HG03060 (cell line): Measurements from ENCODE around the gene CLEC17A.
A peak's percentile ranks its signal among the peaks of the same experiment; 100 is the strongest.
"Not testable (repeated sequence)": the region's sequence is repeated elsewhere in the genome, so short reads cannot be mapped to it uniquely, and the experiment has no call there.

Experiments
- ATAC-seq: cut with Tn5 transposase; IDR thresholded peaks from one replicate; pipeline ENCODE4 v1.9.1; 2021; ENCODE audit warnings: low read depth, moderate number of reproducible peaks; ENCODE audit not compliant: unreplicated experiment

CLEC17A gene

DNA sequence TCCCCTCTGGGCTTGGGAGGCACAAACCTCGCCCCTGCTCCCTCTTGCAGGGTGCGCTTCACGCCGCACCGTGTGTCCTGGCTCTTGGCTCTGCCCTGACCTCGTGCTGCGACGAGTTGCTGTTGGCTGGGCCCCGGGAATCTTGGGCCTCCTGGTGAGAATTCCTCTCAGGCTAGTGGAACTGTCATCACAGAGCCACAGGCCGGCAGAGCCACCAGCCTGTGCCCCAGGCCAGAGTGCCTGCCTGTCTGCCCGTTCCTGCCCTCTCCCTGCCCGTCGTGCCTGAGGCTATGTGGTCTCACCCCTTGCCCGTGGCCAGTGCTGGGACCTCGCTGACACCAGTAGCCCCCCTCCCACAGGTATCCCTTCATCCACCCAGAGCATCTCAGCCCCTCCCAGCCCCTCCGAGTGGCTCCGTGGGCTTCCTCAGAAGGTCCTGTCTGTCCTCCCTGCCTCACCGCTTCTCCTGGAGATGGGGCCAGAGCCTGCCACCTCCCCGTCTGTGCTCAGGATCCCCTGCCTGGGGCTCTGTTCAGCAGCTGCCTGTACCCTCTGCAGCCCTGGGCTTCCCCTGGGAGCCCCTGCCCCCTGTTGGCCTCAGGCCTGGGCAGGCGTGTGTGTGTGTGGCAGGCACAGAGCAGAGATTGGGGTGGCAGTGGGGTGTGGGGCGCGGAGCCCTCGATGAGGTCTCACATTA lies 24.4 kb upstream of the CLEC17A start:
- no peak for ATAC-seq

DNA sequence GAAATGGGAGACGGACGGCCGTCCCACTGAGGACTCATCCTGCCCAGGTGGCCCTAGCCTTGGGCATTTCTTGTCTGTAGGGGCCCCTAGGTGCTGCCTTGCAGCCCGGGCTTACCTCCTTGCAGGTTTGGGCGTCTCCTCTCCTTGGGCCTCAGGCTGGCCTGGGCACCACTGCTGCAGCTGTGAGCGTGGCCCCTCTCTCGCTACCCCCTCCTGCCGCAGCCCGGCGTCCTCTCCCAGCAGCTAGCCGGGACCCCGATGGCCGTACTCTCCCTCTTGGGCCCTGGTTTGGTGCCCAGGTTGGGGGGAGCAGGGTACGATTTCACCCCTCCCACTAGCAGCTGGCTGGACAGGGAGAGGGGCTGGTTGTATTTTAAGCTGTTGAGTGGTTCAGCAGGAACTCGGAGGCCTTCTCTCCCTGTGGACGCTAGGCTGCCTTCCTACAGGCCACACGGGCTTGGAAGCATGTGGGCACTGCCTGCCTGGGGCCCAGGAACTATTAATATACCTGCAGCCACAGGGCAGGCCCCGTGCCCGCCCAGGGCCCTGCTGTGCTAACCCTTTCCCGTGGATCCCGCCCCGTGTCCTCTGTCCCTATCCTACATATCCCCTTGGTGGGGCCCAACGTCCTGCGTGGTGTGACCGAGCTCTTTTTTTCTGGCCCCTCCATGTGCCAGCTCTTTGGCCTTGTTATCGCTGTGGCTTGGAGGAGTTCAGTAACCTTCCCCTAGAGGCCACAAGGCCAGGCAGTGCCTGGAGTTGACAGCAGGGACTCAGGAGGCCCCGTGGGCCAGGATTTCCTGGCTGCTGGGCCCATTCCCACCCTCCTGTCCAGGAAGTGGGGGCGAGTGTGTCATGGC lies 22.7 kb upstream of the CLEC17A start:
- ATAC-seq = no peak

DNA sequence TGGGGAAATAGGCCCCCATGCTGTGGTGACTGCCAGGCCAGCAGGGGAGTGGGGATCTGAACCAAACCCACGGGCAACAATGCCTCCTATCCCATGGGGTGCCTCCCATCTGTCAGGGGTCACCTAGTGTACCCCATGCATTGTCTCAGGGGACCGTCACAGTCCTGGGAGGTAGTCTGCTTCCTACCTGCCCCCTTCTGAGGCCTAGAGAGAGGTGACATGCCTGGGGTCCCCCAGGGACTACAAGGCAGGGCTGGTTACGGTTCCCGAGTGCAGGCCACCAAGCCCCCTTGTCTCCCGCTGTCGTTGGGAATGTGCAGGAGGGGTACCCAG lies 22.1 kb upstream of the CLEC17A start:
- no peak for ATAC-seq

DNA sequence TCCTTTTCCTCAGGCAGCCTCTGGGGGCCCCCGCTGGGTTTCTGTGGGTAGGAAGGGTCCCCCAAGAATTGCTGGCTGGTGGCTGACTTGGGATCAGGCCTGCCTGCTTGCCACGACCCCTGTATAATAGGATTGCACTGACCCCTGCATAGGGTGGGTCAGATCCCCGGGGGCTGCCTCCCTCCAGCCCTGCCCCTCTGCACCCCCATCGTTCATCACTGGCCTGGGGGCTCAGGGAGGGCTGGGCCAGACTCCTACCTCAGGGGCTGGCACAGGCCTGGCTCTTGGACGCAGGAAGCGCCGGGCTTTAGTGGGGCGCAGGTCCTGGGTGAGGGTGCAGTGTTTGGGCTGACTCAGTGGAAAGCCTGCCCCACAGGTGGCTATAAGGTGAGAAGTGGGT lies 21.6 kb upstream of the CLEC17A start:
- no peak for ATAC-seq

DNA sequence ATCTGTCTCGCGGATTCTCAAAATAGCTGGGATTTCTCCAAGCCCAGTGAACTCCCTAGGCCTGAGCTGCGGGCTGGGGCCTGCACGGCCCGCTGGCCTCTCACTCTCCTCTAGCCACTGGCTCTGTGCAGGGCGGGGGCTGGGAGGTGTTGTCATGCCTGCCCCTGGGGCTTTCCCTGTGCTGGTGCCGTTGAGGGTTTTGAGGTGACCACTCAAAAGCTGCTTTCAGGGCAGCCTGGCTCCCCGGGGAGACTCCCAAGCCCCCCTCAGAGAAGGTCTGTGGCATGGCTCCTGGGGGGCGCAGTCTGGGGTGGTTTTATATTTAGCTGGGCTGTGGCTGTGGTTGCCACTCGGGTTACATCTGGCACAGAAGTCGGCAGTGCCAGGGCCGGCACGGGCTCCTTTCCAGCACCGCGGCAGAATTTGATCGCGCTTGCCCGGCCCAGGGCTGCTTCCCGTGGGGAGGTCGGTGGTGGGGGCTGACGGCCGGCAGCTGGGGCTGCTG lies 21.0 kb upstream of the CLEC17A start:
- no peak for ATAC-seq

DNA sequence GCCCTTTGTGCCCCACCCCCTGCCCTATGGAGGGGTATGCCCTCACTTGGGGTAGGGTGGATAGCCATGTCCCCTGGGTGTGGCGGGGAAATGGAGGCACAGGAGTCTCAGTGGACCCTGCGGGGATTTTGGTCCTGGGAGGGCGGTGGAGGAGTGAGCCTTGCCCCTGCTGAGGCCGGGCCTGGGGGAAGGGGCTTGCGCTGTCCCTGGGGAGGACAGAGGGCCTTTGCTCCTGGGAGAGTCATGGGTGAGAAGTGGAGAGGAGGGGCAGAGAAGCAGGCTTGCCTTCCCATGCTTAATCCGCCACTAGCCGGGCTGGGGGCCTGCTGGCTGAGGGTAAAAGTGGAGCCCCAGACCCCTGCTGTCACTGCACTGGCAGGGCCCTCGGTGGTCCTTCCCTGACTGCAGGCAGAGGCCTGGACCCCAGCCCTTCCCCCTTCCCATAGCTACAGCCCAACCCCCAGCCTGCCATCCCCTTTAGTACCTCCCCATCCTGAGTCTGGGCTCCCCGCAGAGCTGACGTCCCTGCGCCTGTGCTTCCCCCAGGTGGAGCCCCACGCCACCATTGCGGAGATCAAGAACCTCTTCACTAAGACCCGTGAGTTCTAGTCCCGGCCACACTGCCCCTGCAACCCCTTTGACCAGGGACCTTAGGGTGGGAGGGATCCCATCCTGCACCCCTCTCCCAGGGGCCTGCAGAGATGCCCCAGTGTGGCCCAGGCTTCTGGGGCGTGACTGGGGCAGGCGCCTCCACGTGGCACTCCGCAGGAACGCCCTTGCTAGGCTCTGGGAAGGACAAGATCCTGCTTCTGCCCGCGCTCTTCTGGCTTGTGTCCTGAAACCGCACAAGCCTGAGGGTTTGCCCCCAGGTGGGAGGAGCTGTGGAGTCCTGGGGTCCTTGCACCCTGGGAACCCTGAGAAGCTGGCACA lies 20.0 kb upstream of the CLEC17A start:
- ATAC-seq = no peak

DNA sequence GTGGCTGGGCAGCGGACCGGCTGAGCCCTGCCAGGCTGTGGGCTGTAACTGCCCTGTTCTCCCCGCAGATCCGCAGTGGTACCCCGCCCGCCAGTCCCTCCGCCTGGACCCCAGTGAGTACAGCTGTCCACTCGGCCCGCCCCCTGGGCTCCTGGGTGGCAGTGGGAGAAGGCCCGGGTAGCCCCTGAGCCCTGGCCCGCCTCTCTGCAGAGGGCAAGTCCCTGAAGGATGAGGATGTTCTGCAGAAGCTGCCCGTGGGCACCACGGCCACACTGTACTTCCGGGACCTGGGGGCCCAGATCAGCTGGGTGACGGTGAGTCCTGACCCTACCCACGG lies 19.3 kb upstream of the CLEC17A start:
- ATAC-seq = no peak

DNA sequence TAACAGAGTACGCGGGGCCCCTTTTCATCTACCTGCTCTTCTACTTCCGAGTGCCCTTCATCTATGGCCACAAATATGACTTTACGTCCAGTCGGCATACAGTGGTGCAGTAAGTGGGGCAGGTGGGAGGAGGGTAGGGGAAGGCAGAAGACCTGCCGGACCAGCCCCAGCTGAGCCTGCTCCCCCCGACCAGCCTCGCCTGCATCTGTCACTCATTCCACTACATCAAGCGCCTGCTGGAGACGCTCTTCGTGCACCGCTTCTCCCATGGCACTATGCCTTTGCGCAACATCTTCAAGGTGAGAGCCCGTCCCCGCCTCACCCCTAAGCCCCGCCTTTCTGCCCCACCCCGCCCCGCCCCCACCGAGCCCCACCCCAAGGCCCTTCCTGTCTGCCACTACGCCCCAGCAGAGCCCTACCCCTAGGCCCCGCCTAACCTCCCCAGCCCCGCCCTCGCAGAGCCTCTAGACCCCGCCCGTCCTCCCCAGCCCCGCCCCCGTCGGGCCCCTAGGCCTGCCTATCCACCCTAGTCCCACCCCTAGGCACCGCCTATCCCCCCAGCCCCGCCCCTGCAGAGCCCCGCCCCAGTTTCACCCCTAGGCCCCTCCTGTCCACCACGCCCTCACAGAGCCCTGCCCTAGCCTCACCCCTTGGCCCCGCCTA lies 18.8 kb upstream of the CLEC17A start:
- no peak for ATAC-seq

DNA sequence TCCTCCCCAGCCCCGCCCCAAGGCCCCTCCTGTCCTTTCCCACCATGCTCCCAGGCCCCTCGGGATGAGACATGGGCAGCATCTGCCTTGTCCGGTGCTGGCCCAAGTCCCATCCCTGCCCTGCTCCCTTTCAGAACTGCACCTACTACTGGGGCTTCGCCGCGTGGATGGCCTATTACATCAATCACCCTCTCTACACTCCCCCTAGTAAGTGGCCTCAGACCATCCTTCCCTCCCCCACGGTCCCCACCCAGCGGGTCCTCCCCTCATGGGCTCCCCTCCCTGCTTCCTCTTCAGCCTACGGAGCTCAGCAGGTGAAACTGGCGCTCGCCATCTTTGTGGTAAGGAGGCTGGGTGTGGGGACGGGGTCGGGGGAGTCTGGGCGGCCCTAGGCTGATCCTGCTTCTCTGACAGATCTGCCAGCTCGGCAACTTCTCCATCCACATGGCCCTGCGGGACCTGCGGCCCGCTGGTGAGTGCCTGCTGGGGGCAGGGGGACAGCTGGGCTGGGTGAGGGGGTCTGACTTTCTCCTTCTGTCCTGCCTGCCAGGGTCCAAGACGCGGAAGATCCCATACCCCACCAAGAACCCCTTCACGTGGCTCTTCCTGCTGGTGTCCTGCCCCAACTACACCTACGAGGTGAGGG lies 18.1 kb upstream of the CLEC17A start:
- not testable (repeated sequence) for ATAC-seq

DNA sequence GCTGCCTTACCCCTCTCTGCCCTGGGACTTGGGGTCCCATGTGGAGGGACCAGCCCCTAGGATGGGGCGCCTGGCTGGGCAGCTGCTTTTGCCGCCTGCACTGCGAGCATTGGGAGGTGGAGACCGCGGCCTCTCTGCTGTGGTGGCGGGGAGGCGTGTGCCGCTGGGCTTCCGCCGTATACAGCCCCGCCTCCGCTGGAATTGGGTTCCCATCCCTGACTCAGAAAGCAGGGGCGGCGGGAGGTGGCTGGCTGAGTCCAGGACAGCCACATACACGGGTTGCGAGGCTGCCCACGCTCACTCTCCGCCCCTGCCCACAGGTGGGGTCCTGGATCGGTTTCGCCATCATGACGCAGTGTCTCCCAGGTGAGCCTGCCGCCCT lies 17.6 kb upstream of the CLEC17A start:
- ATAC-seq = no peak

DNA sequence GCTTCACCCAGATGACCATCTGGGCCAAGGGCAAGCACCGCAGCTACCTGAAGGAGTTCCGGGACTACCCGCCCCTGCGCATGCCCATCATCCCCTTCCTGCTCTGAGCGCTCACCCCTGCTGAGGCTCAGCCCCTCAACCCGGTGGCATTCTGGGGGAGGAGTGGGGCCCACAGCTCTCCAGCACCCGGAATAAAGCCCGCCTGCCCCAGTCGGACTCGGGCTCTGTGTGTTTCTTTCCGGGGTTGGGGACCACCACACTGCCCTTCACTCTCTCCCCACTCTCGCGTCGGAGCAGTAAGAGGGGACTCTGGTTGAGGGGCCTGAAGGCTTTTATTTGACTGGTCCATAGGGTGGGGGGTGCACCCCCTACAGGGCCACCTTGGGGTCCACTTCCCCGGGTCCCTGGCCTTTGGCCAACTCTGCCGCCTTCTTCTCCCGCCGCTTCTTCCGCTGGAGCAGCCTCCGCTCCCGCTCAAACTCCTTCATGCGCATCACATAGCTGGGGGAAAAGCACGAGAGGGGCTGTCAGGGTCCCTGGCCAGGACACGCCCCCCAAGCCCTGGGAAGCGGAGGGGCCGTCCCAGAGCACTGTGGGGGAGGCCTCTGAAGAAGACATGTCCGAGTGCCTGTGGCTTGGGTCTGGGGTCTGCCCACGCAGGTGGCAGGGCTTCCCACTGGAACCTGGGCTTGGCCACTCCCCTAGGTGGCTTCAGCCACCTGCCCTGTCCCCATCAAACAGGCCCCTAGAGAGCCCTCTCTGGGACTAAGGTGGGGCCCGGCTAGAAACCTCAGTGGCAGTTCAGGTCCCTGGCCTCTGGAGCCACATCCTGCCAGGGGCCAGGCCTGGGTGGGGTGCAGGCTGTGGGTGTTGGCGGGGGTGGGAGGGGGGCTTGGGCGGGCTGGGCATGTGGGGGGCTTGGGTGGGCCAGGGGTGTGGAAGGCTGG lies 16.8 kb upstream of the CLEC17A start:
- ATAC-seq = no peak

DNA sequence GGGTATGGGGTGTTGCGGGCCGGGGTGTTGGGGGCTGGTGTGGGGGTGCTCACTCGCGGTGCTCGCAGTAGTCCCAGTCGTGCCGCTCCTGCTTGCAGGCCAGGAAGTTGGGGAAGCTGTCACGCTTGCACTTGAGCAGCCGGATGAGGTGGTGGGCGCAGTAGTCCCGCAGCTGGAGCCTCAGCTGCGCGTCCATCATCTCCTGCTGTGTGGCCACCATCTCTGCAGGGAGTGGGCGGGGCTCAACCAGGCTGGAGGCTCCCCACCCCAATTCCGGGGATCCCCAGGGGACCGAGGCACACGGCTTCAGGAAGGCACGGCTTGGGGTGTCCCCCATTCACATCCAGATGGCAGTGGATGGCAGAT lies 16.2 kb upstream of the CLEC17A start:
- ATAC-seq = no peak

DNA sequence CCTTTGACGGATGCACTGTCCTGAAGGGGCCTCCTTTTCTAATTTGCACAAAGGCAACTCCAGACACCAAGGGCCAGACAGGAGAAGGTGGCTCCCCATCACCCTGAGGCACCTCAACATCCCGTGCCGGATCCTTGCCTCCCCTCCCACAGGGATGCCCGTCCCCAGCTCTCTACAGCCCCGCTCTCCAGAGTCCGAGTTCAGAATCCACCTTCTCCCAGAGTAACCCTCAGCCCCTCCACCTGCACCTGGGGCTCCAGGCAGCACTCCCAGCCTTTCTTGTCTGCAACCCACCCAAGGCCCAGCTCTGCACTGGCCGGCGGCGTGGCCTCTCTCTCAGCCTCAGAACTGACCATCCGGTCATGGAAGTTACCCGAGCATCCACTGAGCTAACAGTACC lies 15.8 kb upstream of the CLEC17A start:
- no peak for ATAC-seq

DNA sequence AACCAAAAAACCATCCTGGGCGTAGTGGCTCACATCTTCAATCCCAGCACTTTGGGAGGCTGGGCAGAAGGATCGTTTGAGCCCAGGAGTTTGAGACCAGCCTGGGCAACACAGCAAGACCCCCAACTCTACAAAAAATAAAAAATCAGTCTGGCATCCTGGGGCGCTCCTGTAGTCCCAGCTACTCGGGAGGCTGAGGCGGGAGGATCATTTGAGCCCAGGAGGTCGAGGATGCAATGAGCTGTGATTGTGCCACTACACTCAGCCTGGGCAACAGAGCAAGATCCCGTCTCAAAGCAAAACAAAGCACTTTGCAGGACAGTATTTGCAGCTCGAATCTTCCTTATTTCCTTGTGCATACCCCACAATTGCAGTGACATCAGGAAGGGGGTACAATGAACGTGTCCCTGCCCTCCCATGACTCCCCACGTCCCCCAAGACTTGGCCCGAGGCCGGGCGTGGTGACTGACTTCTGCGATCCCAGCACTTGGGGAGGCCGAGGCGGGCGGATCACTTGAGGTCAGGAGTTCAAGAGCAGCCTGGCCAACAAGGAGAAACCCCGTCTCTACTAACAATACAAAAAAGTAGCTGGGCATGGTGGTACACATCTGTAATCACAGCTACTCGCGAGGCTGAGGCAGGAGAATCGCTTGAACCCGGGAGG lies 11.9 kb upstream of the CLEC17A start:
- no peak for ATAC-seq

DNA sequence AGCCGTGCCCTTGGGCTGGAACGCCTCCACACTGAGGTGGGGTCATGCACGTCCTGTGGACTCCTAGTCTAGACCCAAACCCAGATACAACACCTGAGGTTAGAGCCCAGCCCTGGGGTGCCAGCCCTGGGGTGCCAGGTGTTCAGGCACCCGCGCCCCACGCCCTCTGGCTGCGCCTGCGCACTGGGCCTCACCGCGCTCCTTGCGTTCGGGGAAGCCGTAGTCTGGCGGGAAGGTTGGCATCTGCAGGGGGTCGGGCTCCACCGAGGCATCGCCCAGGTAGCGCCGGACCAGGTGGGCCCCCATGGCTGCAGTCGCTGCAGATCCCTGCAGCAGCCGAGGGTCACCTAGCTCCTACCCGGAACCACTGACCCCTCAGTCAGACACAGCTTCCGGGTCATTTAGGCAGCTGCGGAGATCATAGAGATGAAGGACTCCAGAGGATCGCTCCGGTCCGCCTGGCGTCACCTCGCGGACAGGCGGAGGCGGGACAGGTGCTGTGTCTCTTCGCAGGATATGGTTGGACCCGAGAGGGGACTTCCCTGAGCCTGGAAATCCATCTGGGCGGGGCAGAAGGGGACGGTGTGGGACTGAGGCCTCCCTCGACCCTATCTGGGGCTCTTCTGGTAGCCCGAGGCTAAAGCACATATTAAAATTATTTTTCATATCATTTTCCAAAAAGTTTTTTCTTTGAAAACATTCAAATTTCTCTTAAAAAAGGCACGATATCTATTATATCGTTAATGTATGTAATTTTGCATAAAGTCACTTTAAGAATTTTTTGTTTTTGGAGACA lies 11.0 kb upstream of the CLEC17A start, which contains the start of gene NDUFB7:
Gene NDUFB7 (minus strand): TSS at position 372 of the 796 bp plus-strand sequence. CDS start 66 bp downstream, at position 306.
- peak; percentile 89 for ATAC-seq

DNA sequence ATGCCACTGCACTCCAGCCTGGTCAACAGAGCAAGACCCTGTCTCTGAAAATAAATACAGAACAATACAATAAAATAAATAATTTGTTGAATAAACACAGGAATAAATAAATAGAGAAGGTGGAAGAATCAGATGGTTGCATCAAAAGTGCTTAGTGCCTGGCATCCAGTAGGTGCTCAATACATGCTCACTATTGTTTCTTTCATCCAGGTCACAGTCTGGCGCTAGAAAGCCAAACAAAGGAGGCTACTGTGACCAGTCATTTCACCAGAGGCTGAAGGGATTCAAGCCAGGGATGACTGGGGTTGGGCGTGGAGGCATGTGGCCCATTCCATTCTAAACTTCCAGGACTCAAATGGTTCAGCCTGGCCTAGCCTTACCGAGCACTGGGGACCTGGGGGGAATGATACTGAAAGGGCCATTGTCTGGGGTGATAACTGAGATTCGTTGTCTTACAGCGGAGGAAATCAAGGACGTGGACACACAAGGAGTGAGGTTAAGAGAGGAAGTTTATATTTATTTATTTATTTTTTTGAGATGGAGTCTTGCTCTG lies 7.4 kb upstream of the CLEC17A start:
- ATAC-seq = no peak

DNA sequence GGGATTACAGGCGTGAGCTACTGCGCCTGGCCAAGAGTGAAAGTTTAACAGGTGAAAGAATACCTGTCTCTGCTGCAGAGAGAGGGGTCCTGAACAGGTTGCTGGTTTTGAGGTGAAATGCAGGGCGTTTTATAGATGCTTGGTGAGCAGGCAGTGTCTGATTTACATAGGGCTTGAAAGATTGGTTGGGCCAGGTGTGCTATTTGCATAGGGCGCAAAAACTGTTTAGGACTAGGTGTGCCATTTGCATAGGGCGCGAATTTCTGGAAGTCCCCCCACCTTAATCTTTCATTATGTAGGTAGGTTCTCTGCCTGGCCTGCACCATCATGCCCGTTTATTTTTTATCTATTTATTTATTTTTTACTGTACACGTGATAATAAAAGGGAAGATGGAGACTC lies 6.5 kb upstream of the CLEC17A start:
- no peak for ATAC-seq
